Stimulated activated naive B cell treated with anti-CD40 and anti-IgM and Interleukin-4, amounts not matched to agents 10 μg/mL and 1 μg/mL and 100 μg/mL, for 72 hours (primary cell): ENCODE data around the gene LRSAM1.

Experiments
- ATAC-seq, 2 donors: fragments of 150-1000 bp; cut with Tn5 transposase; replicated peaks; 2 replicates each; pipeline ENCODE4 v1.10.0; 2021; ENCODE audit warnings: moderate library complexity in 1 of 2
- DNase-seq: peaks from one replicate; pipeline ENCODE4 v3.0.0; 2021
- H3K27ac Mint-ChIP-seq: one replicate; pipeline ENCODE4 v1.8.0; 2022; ENCODE audit warnings: mild to moderate bottlenecking, mixed read lengths
- H3K27me3 Mint-ChIP-seq, 2 donors: one replicate each; pipeline ENCODE4 v1.8.0; 2022; ENCODE audit warnings: mixed read lengths in 2 of 2
- H3K36me3 Mint-ChIP-seq, 2 donors: one replicate each; pipeline ENCODE4 v1.8.0; 2022; ENCODE audit warnings: mixed read lengths in 2 of 2, mild to moderate bottlenecking in 1 of 2
- H3K4me1 Mint-ChIP-seq, 2 donors: one replicate each; pipeline ENCODE4 v1.8.0; 2022; ENCODE audit warnings: mixed read lengths in 2 of 2, mild to moderate bottlenecking in 1 of 2
- H3K4me3 Mint-ChIP-seq, 2 donors: one replicate each; pipeline ENCODE4 v1.8.0; 2022; ENCODE audit warnings: mild to moderate bottlenecking in 2 of 2, mixed read lengths in 2 of 2, moderate library complexity in 1 of 2
- H3K9me3 Mint-ChIP-seq, 2 donors: one replicate each; pipeline ENCODE4 v1.8.0; 2022; ENCODE audit warnings: mixed read lengths in 2 of 2, mild to moderate bottlenecking in 1 of 2

LRSAM1 gene

DNA sequence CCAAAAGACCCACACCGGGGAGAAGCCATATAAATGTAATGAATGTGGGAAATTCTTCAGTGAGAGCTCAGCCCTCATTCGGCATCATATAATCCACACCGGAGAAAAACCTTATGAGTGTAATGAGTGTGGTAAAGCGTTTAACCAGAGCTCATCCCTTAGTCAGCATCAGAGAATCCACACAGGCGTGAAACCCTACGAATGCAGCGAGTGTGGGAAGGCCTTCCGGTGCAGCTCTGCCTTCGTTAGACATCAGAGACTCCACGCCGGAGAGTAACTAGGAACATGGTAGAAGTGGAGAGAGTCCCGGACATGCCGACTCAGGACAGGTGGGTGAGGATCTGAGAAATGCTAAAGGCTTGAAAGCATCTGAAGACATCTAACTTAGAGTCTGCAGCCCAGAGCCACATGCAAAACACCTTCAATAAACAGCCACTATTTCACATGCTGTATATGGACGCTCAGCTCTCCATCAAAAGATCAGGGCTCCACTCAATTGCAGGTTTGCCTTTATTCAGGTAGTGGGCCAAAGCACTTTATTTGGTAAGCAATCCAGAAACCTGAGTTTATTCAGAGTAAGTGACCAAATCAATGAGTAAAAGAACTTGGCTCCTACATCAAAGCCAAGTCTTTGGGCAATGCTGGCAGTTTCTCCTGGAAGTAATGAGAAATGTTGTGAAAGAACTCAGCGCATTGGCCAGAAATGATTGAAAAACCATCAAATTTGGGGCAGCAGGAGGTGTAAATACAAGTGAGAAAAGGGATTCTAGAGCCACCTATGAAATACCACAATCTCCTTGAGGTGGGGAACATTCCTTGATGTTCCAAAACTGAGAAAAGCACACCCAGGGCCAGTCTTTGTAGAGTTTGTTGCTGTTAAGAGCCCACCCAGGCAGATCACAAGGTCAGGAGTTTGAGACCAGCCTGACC, 6.1 kb upstream of the LRSAM1 start:
- H3K4me1 Mint-ChIP-seq = peaks cover 24 to 38% of the 10 kb centered on the region in 2 donors
- H3K27me3 Mint-ChIP-seq = no peaks in the 10 kb centered on the region
- H3K9me3 Mint-ChIP-seq = peaks cover 12 to 15% of the 10 kb centered on the region in 2 donors
- peak overlapping the region; percentile 90 for H3K27ac Mint-ChIP-seq
- H3K36me3 Mint-ChIP-seq = peaks cover 91 to 93% of the 10 kb centered on the region in 2 donors
- peak; percentile 7 to 13 for ATAC-seq
- DNase-seq = no peak
- peak overlapping the region in 1 of 2 donors; percentile 56 for H3K4me3 Mint-ChIP-seq

- Mint-ChIP-seq H3K27ac (peak overlapping the region; percentile 92), H3K36me3 (peaks cover 92 to 93% of the 10 kb centered on the region in 2 donors), H3K27me3 (no peaks in the 10 kb centered on the region), H3K4me3 (peak overlapping the region in 1 of 2 donors; percentile 46), H3K4me1 (peaks cover 24 to 42% of the 10 kb centered on the region in 2 donors), H3K9me3 (peaks cover 12 to 15% of the 10 kb centered on the region in 2 donors)
- DNase-seq (no peak), ATAC-seq (no peak)
These were observed 5.2 kb upstream of the LRSAM1 start for GRCh38 chr9:127445851-127446712.

DNA sequence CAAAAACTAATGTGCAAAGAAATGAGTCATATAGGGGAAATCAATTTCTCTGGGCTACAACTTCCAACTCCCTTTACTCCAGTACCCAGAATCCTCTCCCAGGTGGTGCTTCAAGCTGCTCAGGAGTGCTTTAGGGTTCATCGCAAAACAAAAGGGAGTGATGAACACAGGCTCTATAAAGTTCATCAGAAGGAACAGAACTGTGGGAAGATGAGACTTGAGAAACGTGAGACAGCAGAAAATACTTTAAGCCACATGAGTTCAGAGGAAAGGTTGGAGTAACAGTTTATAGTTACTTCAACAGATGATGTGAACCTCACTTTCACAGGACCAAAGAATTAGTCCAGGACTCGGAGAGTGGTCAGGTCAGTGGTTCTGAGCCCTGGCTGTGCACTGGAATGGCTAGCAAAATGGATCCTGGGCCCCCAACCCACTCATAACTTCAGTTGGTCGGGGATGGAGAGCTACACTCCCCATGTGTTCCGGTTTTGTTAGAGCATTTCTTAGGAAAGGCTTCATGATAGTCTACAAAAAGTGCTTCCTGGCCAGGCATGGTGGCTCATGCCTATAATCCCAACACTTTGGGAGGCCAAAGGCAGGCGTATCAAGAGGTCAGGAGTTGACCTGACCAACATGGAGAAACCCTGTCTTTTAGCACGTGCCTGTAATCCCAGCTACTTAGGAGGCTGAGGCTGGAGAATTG, 4.4 kb upstream of the LRSAM1 start:
- Mint-ChIP-seq H3K4me1 (peaks cover 24 to 44% of the 10 kb centered on the region in 2 donors), H3K9me3 (peaks cover 12 to 15% of the 10 kb centered on the region in 2 donors), H3K36me3 (peaks cover 86 to 95% of the 10 kb centered on the region in 2 donors), H3K27ac (peak overlapping the region; percentile 99), H3K4me3 (peak overlapping the region in 1 of 2 donors; percentile 67), H3K27me3 (no peaks in the 10 kb centered on the region)
- ATAC-seq = no peak
- no peak for DNase-seq

DNA sequence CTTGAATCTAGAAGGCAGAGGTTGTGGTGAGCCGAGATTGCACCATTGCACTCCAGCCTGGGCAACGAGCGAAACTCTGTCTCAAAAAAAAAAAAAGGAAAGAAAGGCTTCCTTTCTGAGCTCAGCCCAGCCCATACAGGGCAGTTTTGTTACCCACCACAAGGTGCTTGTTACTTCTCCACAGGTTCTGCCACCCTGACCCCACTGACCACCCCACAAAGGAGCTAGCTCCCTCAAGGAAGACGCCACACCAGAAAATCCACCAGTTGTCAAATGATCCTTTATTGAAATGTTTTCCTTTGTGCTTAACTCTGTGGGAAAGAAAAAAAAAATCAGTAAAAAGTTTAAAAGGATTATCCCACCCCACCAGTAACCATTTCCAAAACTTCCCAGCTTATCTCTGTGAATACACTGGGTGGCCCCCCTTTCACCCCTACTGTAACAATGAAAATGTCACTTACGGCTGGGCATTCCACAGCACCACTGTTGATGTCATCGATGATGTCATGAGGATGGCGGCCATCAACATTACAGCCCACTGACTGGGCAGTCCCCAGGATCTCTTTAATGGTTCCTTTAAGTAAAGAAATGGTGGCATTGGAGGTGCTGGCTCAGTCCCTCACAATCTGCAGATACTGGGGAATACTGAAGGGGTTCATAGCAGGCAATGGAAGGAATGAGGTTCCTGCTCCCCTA, 3.7 kb upstream of the LRSAM1 start:
- Mint-ChIP-seq H3K27ac (peak overlapping the region; percentile 99), H3K4me1 (peaks cover 24 to 51% of the 10 kb centered on the region in 2 donors), H3K9me3 (peaks cover 12 to 15% of the 10 kb centered on the region in 2 donors), H3K27me3 (no peaks in the 10 kb centered on the region), H3K36me3 (peaks cover 79 to 92% of the 10 kb centered on the region in 2 donors), H3K4me3 (peak overlapping the region; percentile 53 to 67)
- DNase-seq = no peak
- ATAC-seq = no peak

GRCh38 chr9:127448112-127448805, 3.1 kb upstream of the LRSAM1 start:
- no peak for DNase-seq
- peaks cover 27 to 52% of the 10 kb centered on the region in 2 donors for H3K4me1 Mint-ChIP-seq
- no peaks in the 10 kb centered on the region for H3K27me3 Mint-ChIP-seq
- peaks cover 12 to 15% of the 10 kb centered on the region in 2 donors for H3K9me3 Mint-ChIP-seq
- no peak for ATAC-seq
- peak overlapping the region; percentile 99 for H3K27ac Mint-ChIP-seq
- peak overlapping the region; percentile 95 to 97 for H3K4me3 Mint-ChIP-seq
- peaks cover 75 to 86% of the 10 kb centered on the region in 2 donors for H3K36me3 Mint-ChIP-seq

- Mint-ChIP-seq H3K27me3 (no peaks in the 10 kb centered on the region), H3K36me3 (peaks cover 67 to 86% of the 10 kb centered on the region in 2 donors), H3K9me3 (peaks cover 6 to 9% of the 10 kb centered on the region in 2 donors), H3K4me3 (peak overlapping the region; percentile 95 to 97), H3K4me1 (peaks cover 27 to 56% of the 10 kb centered on the region in 2 donors), H3K27ac (peak overlapping the region; percentile 99)
- ATAC-seq (no peak), DNase-seq (no peak)
These were observed 1.9 kb upstream of the LRSAM1 start for GRCh38 chr9:127449332-127449966.

- DNase-seq = no peak
- Mint-ChIP-seq H3K36me3 (peaks cover 62 to 81% of the 10 kb centered on the region in 2 donors), H3K27me3 (no peaks in the 10 kb centered on the region), H3K4me1 (peaks cover 28 to 65% of the 10 kb centered on the region in 2 donors), H3K27ac (peak overlapping the region; percentile 99), H3K9me3 (peaks cover 0 to 5% of the 10 kb centered on the region in 2 donors), H3K4me3 (peak overlapping the region; percentile 95 to 97)
- peak in 1 of 2 donors; percentile 0 for ATAC-seq
These were observed 1.0 kb upstream of the LRSAM1 start for GRCh38 chr9:127450243-127450760.

DNA sequence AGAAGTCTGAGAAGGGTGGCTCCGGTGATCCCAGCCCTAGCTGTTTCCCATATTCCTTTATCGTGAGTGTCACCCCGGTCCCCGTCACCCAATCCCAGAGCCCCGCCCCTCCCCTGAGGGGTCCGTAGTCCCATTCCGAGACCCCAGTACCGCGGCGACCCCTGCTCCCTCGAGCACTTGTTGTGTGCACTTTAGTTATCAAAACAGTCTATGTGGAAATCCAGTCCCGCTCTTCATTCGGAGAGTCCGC, 223 bp downstream of the LRSAM1 start:
- ATAC-seq = no peak
- Mint-ChIP-seq H3K27me3 (no peaks in the 10 kb centered on the region), H3K9me3 (peaks cover 0 to 2% of the 10 kb centered on the region in 2 donors), H3K27ac (peak overlapping the region; percentile 99), H3K4me3 (peak overlapping the region; percentile 95 to 97), H3K36me3 (peaks cover 57 to 76% of the 10 kb centered on the region in 2 donors), H3K4me1 (peaks cover 32 to 67% of the 10 kb centered on the region in 2 donors)
- DNase-seq = no peak

DNA sequence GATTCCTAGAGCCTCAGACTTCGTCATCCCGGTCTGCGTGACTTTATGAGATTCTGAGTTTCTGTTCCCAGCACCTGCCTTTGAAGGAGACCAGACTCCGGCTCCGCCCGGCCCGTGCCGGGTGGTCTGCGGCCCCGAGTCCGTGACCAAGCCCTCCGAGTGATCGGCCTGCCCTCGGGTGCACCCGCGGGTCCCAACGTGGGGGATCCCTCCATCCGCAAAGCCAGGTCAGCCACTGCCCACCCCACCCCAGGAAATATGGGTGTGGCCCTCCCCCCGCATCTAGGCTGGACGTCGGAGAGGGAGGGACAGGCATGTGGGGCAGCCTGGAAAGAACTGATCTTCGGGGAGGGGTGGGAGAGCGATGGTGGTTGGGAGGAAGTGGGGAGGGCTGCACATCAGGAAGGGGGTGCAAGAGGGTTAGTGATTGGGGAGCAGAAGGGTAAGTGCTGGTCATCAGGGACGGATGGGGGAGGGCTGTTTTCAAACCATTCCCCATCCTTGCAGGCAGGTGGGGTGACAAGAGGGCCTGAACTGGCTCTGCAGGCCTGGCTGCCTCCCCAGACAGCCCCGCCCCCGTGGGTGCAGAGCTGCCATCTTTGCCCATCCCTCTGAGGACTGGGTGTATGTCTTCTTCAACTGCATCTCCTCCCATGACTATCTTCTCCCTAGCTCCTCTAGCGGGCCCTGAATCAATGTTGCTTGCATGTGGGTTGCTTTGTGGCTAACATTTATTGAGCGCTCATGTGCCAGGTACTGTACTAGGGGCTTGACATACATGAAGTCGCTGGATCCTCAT, 747 bp downstream of the LRSAM1 start:
- peaks cover 32 to 65% of the 10 kb centered on the region in 2 donors for H3K4me1 Mint-ChIP-seq
- peaks cover 0 to 2% of the 10 kb centered on the region in 2 donors for H3K9me3 Mint-ChIP-seq
- peak overlapping the region; percentile 95 to 97 for H3K4me3 Mint-ChIP-seq
- H3K27me3 Mint-ChIP-seq = no peaks in the 10 kb centered on the region
- ATAC-seq = peak; percentile 38
- peaks cover 55 to 75% of the 10 kb centered on the region in 2 donors for H3K36me3 Mint-ChIP-seq
- DNase-seq = peak; percentile 42
- peak overlapping the region; percentile 99 for H3K27ac Mint-ChIP-seq

- Mint-ChIP-seq H3K36me3 (peaks cover 55 to 75% of the 10 kb centered on the region in 2 donors), H3K27me3 (no peaks in the 10 kb centered on the region), H3K9me3 (peaks cover 0 to 2% of the 10 kb centered on the region in 2 donors), H3K4me3 (peak overlapping the region; percentile 95 to 97), H3K4me1 (peaks cover 30 to 65% of the 10 kb centered on the region in 2 donors), H3K27ac (no peak overlapping the region)
- ATAC-seq (no peak), DNase-seq (no peak)
These were observed 1.4 kb downstream of the LRSAM1 start for GRCh38 chr9:127452691-127453090.

GRCh38 chr9:127455324-127455992, 4.1 kb downstream of the LRSAM1 start:
- no peaks in the 10 kb centered on the region for H3K9me3 Mint-ChIP-seq
- DNase-seq (no peak), ATAC-seq (peak; percentile 24 to 37)
- H3K36me3 Mint-ChIP-seq = peaks cover 39 to 61% of the 10 kb centered on the region in 2 donors
- H3K27me3 Mint-ChIP-seq = no peaks in the 10 kb centered on the region
- peak overlapping the region; percentile 87 for H3K27ac Mint-ChIP-seq
- peak overlapping the region; percentile 64 to 70 for H3K4me3 Mint-ChIP-seq
- H3K4me1 Mint-ChIP-seq = peaks cover 15 to 37% of the 10 kb centered on the region in 2 donors
